Measurements from ENCODE around the gene MORF4L1.

DNA sequence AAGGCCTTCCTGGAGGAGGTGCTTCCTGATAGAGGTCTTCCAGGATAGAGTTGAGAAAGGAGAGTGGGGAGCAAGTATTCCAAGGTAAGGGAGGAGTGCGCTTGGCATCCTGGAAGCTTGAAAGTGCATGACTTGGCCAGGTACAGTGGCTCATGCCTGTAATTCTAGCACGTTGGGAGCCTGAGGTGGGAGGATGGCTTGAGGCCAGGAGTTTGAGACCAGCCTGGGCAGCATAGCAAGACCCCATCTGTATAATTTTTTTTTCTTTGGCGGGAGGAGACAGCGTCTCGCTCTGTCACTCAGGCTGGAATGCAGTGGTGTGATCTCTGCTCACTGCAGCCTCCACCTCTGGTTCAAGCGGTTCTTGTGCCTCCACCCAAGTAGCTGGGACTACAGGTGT is 19.2 kb upstream of the MORF4L1 start:
- TF ChIP-seq, protein P1, sequence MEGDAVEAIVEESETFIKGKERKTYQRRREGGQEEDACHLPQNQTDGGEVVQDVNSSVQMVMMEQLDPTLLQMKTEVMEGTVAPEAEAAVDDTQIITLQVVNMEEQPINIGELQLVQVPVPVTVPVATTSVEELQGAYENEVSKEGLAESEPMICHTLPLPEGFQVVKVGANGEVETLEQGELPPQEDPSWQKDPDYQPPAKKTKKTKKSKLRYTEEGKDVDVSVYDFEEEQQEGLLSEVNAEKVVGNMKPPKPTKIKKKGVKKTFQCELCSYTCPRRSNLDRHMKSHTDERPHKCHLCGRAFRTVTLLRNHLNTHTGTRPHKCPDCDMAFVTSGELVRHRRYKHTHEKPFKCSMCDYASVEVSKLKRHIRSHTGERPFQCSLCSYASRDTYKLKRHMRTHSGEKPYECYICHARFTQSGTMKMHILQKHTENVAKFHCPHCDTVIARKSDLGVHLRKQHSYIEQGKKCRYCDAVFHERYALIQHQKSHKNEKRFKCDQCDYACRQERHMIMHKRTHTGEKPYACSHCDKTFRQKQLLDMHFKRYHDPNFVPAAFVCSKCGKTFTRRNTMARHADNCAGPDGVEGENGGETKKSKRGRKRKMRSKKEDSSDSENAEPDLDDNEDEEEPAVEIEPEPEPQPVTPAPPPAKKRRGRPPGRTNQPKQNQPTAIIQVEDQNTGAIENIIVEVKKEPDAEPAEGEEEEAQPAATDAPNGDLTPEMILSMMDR (IDR thresholded peaks at IDR 0.05): no peak
- no peak for TF ChIP-seq POLR2AphosphoS5 (IDR thresholded peaks at IDR 0.05; ENCODE audit: low read depth, low read length)
- TF ChIP-seq, protein P2, sequence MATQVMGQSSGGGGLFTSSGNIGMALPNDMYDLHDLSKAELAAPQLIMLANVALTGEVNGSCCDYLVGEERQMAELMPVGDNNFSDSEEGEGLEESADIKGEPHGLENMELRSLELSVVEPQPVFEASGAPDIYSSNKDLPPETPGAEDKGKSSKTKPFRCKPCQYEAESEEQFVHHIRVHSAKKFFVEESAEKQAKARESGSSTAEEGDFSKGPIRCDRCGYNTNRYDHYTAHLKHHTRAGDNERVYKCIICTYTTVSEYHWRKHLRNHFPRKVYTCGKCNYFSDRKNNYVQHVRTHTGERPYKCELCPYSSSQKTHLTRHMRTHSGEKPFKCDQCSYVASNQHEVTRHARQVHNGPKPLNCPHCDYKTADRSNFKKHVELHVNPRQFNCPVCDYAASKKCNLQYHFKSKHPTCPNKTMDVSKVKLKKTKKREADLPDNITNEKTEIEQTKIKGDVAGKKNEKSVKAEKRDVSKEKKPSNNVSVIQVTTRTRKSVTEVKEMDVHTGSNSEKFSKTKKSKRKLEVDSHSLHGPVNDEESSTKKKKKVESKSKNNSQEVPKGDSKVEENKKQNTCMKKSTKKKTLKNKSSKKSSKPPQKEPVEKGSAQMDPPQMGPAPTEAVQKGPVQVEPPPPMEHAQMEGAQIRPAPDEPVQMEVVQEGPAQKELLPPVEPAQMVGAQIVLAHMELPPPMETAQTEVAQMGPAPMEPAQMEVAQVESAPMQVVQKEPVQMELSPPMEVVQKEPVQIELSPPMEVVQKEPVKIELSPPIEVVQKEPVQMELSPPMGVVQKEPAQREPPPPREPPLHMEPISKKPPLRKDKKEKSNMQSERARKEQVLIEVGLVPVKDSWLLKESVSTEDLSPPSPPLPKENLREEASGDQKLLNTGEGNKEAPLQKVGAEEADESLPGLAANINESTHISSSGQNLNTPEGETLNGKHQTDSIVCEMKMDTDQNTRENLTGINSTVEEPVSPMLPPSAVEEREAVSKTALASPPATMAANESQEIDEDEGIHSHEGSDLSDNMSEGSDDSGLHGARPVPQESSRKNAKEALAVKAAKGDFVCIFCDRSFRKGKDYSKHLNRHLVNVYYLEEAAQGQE (IDR thresholded peaks at IDR 0.05; ENCODE audit: insufficient read depth in 1 of 2, low read depth in 2 of 2, low read length in 1 of 2): no peak
- no peak for TF ChIP-seq SIN3A (IDR thresholded peaks at IDR 0.05; ENCODE audit: borderline replicate concordance, insufficient read depth, low read depth, low read length)
- no peak for TF ChIP-seq TCF7L2 (IDR thresholded peaks at IDR 0.05; ENCODE audit: low read depth, low read length)

Data from Panc1 (cell line).